NCI-H2171 (cell line): Measurements from ENCODE around the gene TCF7L1.
A peak's percentile ranks its signal among the peaks of the same experiment; 100 is the strongest.

Source experiments
- DNase-seq: peaks from one replicate; lab custom pipeline; 2025; lab: John Stamatoyannopoulos, UW

TCF7L1 gene

GRCh38 chr2:85230679-85231467, 97.7 kb downstream of the TCF7L1 start:
- DNase-seq = no peak

GRCh38 chr2:85231468-85231805, 98.2 kb downstream of the TCF7L1 start:
- no peak for DNase-seq

GRCh38 chr2:85231952-85232351, 98.8 kb downstream of the TCF7L1 start:
- DNase-seq = no peak

- DNase-seq = no peak
Observed at GRCh38 chr2:85234868-85235267, 101.7 kb downstream of the TCF7L1 start.

- DNase-seq = no peak
Observed at GRCh38 chr2:85235281-85235680, 102.1 kb downstream of the TCF7L1 start.

- DNase-seq = no peak
Observed at GRCh38 chr2:85236084-85236483, 102.9 kb downstream of the TCF7L1 start.

- no peak for DNase-seq
Observed at GRCh38 chr2:85237849-85238565, 104.8 kb downstream of the TCF7L1 start.

- DNase-seq = no peak
Observed at GRCh38 chr2:85238607-85239006, 105.4 kb downstream of the TCF7L1 start.

GRCh38 chr2:85239102-85239501, 105.9 kb downstream of the TCF7L1 start:
- no peak for DNase-seq

- no peak for DNase-seq
Observed at GRCh38 chr2:85240055-85240454, 106.9 kb downstream of the TCF7L1 start.

GRCh38 chr2:85242321-85242720, 109.1 kb downstream of the TCF7L1 start:
- no peak for DNase-seq

GRCh38 chr2:85243101-85244072, 110.2 kb downstream of the TCF7L1 start:
- DNase-seq = no peak

- no peak for DNase-seq
Observed at GRCh38 chr2:85244828-85245227, 111.6 kb downstream of the TCF7L1 start.

- DNase-seq = no peak
Observed at GRCh38 chr2:85245891-85246290, 112.7 kb downstream of the TCF7L1 start.

- no peak for DNase-seq
Observed at GRCh38 chr2:85246348-85246747, 113.2 kb downstream of the TCF7L1 start.

GRCh38 chr2:85247610-85248009, 114.4 kb downstream of the TCF7L1 start:
- DNase-seq = no peak

- peak; percentile 14 for DNase-seq
Observed at GRCh38 chr2:85248773-85249509, 115.7 kb downstream of the TCF7L1 start.

- DNase-seq = no peak
Observed at GRCh38 chr2:85250045-85250444, 116.9 kb downstream of the TCF7L1 start.

GRCh38 chr2:85251070-85251616, 118.0 kb downstream of the TCF7L1 start:
- DNase-seq = no peak

GRCh38 chr2:85253890-85254289, 120.7 kb downstream of the TCF7L1 start:
- no peak for DNase-seq

- no peak for DNase-seq
Observed at GRCh38 chr2:85254540-85255300, 121.5 kb downstream of the TCF7L1 start.
